Body of pancreas (tissue), 4 donors: ENCODE measurements around the gene OGFOD3.

Source experiments
- CTCF ChIP-seq, 7 experiments: fragments of 450-650 bp in 4 of 7; fragments of 200-600 bp in 3 of 7; sonication (generic) in 3 of 7; IDR thresholded peaks; one replicate each; pipeline ENCODE4 v1.5.1; 2016 to 2019; ENCODE audit warnings: antibody characterized with exemption in 7 of 7
- POLR2A ChIP-seq, 3 donors: fragments of 450-650 bp; IDR thresholded peaks; one replicate each; pipeline ENCODE4 v1.6.1; 2016; ENCODE audit warnings: antibody characterized with exemption in 3 of 3, mild to moderate bottlenecking in 2 of 3

DNA sequence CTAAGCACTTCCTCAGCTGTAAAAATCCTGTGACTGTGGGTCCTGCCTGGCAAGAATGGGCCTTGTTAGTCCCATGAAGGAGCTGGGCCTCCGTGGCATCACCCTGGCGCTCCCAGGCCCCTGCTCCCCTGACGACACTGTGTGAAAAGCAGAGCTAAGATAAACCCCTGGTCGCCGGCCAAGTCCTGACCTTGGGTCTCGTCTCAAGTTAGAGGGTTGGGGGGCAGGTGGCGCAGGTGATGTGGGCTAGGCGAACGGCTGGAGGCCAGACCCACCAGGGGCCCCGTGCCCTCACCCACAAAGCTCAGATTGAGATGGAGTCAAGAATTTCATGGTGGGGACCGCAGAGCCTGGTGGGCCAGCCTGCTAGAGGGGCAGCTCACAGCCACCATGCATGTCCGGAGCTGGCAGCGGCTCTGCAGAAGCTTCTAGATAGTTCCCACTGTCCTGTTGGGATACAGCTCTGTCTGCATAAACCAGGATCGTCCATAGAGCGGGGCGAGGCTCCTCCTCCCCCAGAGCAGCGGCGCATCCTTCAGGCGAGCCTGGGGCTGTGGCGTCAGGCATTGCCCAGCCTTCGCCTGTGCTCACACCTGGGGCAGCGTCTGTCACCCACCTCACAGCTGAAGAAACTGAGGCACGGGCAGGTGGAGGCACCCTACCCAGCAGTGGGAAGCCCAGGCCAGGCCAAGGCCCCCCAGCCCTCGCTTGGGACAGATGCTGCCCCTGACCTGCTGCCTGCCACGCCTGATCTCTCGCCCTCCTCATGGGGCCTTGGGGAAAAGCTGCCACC lies 20.2 kb upstream of the OGFOD3 start:
- TF ChIP-seq CTCF (IDR thresholded peaks at IDR 0.05) (no peak), POLR2A (IDR thresholded peaks at IDR 0.05) (no peak)
